ENCODE results near the gene ASCC1.

- no peak for TF ChIP-seq POLR2A (IDR thresholded peaks at IDR 0.05)
- TF ChIP-seq, protein P1, sequence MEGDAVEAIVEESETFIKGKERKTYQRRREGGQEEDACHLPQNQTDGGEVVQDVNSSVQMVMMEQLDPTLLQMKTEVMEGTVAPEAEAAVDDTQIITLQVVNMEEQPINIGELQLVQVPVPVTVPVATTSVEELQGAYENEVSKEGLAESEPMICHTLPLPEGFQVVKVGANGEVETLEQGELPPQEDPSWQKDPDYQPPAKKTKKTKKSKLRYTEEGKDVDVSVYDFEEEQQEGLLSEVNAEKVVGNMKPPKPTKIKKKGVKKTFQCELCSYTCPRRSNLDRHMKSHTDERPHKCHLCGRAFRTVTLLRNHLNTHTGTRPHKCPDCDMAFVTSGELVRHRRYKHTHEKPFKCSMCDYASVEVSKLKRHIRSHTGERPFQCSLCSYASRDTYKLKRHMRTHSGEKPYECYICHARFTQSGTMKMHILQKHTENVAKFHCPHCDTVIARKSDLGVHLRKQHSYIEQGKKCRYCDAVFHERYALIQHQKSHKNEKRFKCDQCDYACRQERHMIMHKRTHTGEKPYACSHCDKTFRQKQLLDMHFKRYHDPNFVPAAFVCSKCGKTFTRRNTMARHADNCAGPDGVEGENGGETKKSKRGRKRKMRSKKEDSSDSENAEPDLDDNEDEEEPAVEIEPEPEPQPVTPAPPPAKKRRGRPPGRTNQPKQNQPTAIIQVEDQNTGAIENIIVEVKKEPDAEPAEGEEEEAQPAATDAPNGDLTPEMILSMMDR (IDR thresholded peaks at IDR 0.05): no peak
- TF ChIP-seq POLR2AphosphoS5 (IDR thresholded peaks at IDR 0.05): no peak
Measured at GRCh38 chr10:72121389-72121788, 94.7 kb downstream of the ASCC1 start.

All from gastroesophageal sphincter (tissue), 3 donors.